Body of pancreas (tissue), 4 donors: Measurements from ENCODE around the gene C4orf36.

Experiments
- POLR2A ChIP-seq, 3 donors: fragments of 450-650 bp; IDR thresholded peaks; one replicate each; pipeline ENCODE4 v1.6.1; 2016; ENCODE audit warnings: antibody characterized with exemption in 3 of 3, mild to moderate bottlenecking in 2 of 3
- TF ChIP-seq, protein P1 (sequence below), 7 experiments: fragments of 450-650 bp in 4 of 7; fragments of 200-600 bp in 3 of 7; sonication (generic) in 3 of 7; IDR thresholded peaks; one replicate each; pipeline ENCODE4 v1.5.1; 2016 to 2019; ENCODE audit warnings: antibody characterized with exemption in 7 of 7

DNA sequence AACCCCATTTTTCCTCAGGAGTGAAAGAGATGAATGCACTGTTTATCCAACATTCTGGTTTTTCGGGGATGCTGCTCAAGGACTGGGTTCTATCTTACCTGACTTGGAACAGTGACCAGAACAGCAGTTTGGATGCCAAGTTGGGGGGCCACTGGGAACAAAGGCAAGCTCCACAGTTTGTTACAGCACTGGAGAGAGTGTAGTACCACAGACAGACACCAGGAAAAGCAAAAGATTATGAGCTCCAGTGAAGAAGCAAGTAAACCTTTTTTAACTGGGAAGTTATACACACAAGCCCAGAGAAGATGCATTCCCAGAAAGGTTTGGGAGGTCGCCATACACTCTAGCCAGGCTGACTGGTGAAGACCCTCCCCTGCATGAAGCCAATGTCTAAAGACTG is 13.6 kb downstream of the C4orf36 start:
- TF ChIP-seq, protein P1, sequence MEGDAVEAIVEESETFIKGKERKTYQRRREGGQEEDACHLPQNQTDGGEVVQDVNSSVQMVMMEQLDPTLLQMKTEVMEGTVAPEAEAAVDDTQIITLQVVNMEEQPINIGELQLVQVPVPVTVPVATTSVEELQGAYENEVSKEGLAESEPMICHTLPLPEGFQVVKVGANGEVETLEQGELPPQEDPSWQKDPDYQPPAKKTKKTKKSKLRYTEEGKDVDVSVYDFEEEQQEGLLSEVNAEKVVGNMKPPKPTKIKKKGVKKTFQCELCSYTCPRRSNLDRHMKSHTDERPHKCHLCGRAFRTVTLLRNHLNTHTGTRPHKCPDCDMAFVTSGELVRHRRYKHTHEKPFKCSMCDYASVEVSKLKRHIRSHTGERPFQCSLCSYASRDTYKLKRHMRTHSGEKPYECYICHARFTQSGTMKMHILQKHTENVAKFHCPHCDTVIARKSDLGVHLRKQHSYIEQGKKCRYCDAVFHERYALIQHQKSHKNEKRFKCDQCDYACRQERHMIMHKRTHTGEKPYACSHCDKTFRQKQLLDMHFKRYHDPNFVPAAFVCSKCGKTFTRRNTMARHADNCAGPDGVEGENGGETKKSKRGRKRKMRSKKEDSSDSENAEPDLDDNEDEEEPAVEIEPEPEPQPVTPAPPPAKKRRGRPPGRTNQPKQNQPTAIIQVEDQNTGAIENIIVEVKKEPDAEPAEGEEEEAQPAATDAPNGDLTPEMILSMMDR (IDR thresholded peaks at IDR 0.05) = no peak
- no peak for TF ChIP-seq POLR2A (IDR thresholded peaks at IDR 0.05)
